GM06990 (cell line): ENCODE results near the gene SLAMF7.
A peak's percentile ranks its signal among the peaks of the same experiment; 100 is the strongest.

Experiments used
- DNase-seq: peaks from one replicate; pipeline ENCODE4 v3.0.0-alpha.2; 2011; ENCODE audit not compliant: insufficient read length; ENCODE audit errors: extremely low read depth
- H3K27me3 ChIP-seq: replicated peaks from 2 replicates; pipeline ENCODE4 v1.6.0; 2011; ENCODE audit warnings: low read length; ENCODE audit not compliant: control insufficient read depth, insufficient read depth
- H3K36me3 ChIP-seq: 2 replicates; pipeline ENCODE4 v1.5.1; 2011; ENCODE audit warnings: low read length; ENCODE audit not compliant: control insufficient read depth, insufficient read depth
- H3K4me3 ChIP-seq: replicated peaks from 2 replicates; pipeline ENCODE4 v1.5.1; 2011; ENCODE audit warnings: low read depth, mild to moderate bottlenecking, control low read depth, low read length
- CTCF ChIP-seq: IDR thresholded peaks from 2 replicates; pipeline ENCODE4 v1.5.1; 2011; ENCODE audit warnings: low read length, control low read depth, mild to moderate bottlenecking, inconsistent platforms; ENCODE audit not compliant: insufficient read depth, poor library complexity, severe bottlenecking

SLAMF7 gene

GRCh38 chr1:160761886-160762285, 22.8 kb downstream of the SLAMF7 start:
- no peak for DNase-seq
- Histone ChIP-seq H3K4me3 (no peak overlapping the region), H3K36me3 (no peaks in the 10 kb centered on the region), H3K27me3 (no peaks in the 10 kb centered on the region)
- no peak for TF ChIP-seq CTCF

DNA sequence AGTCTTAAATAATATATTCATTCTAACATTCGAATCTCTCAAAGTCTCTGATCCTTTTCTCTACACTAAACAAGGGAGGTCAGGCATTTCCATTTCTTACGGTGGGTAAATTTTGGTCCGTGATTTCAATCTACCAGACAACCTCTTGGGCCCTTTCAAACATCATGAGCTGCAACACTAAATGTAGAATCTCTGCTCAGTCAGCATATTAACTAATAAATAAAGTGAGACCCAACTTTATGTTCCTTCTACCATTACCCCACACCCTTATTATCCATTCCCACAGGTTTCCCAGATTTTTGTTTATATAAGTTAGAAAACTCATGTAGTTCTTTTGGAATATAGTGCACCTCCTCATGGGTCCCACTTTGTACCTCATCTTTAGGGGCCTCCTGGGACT, 24.9 kb downstream of the SLAMF7 start:
- H3K27me3 ChIP-seq = no peaks in the 10 kb centered on the region
- no peak for TF ChIP-seq CTCF
- DNase-seq = no peak
- no peak overlapping the region for H3K4me3 ChIP-seq
- H3K36me3 ChIP-seq = no peaks in the 10 kb centered on the region

DNA sequence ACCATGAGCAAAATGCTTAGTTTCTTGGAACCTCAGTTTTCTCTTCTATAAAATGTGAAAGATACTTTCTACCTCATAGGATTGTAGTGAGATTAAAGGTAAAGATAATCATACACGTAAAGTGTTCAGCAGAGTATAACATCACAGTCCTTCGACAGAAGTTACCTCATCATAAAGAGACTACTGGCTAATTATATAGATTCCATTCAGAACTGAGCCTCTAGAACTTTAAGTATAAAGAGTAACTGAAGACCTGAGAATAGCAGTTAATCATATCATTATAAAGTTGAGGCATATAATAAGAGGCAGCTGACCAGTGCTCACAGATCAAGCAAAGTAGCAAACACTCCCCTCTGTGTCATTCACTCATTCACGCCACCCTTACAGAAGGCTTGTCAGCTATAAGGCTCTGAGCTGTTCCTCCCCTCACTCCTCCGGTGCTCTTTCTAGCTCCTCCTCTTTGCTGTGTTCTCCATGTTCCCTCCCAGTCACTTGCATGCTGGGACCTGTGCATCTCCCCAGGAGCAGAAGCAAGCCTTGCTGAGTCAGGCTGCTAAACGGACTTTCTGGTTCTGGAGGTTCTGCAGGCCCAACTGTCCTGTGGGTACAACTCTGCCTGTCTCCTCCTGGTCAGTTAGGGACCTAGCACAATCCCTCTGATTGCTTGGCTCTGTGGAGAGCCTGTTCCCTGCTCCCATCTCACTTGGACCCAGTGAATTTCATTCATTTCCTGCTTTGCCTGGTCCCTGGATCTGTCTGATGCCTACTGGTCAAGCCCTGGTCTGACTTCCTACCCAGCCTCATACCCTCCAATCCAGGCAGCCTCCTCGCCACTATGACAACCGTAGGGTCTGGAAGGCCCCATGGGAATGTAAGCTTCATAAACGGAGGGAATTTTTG, 28.6 kb downstream of the SLAMF7 start:
- no peaks in the 10 kb centered on the region for H3K27me3 ChIP-seq
- peak overlapping the region; percentile 52 for H3K4me3 ChIP-seq
- no peak for TF ChIP-seq CTCF
- no peak for DNase-seq
- no peaks in the 10 kb centered on the region for H3K36me3 ChIP-seq

GRCh38 chr1:160768295-160768657, 29.2 kb downstream of the SLAMF7 start:
- peak; percentile 51 for DNase-seq
- Histone ChIP-seq H3K27me3 (no peaks in the 10 kb centered on the region), H3K4me3 (peak overlapping the region; percentile 52), H3K36me3 (no peaks in the 10 kb centered on the region)
- peak; percentile 95 for TF ChIP-seq CTCF

GRCh38 chr1:160772331-160772730, 33.3 kb downstream of the SLAMF7 start:
- DNase-seq = no peak
- TF ChIP-seq CTCF = no peak
- Histone ChIP-seq H3K27me3 (no peaks in the 10 kb centered on the region), H3K36me3 (no peaks in the 10 kb centered on the region), H3K4me3 (no peak overlapping the region)
